ENCODE results near the gene AGBL4.

Gene AGBL4

DNA sequence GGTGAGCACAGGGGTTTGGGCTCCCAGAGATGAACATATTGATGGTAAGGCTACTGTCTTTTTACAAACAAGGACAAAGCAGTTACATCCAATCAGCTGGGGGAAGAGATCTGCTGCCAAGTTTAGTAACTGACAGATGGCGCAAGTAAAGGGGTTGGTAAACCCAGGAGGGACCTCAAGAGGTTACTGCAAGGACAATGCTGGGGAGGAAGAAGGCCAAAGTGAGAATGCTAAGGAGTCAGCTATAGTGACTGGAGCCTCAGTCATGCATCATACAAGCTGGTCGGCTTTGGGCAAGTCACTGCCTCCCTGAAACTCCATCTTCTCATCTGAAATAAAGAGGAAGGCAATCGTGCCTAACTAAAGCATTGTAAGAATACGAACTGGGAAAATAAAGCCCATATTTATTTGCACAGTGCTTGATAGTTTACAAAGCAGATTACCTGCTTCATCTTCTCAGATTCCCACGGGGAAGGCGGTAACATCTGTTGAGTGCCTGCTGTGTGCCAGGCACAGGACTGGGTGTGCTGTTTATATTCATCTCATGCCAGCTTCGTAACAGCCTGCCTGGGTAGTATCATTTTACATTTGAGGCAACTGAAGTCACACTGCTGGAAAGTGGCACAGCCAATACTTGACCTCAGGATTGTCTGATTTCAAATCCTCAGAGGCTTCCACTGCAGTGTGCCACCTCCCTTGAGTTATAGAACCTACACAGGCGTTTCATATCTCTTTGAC, 1361.9 kb downstream of the AGBL4 start:
- Histone ChIP-seq H3K4me3 (ENCODE audit: low read depth, low read length, poor library complexity, severe bottlenecking) (no peak overlapping the region), H3K9ac (ENCODE audit: low read length) (no peak overlapping the region), H3K9me2 (ENCODE audit: low read depth, low read length) (no peaks in the 10 kb centered on the region), H3K79me2 (ENCODE audit: insufficient read depth, low read length) (no peaks in the 10 kb centered on the region), H3F3A (ENCODE audit: insufficient read depth, low read length) (no peaks in the 10 kb centered on the region), H3K9me3 (ENCODE audit: low read length) (no peaks in the 10 kb centered on the region), H2AFZ (ENCODE audit: low read length) (no peak overlapping the region), H4K20me1 (ENCODE audit: insufficient read depth, low read length) (no peaks in the 10 kb centered on the region), H3K4me2 (ENCODE audit: low read length) (no peak overlapping the region), H3K27me3 (ENCODE audit: insufficient read depth, low read length) (no peaks in the 10 kb centered on the region), H3K4me1 (ENCODE audit: insufficient read depth, low read length, severe bottlenecking) (no peaks in the 10 kb centered on the region), H3K36me3 (ENCODE audit: insufficient read depth, low read length) (no peaks in the 10 kb centered on the region), H3K27ac (ENCODE audit: low read depth, low read length, poor library complexity, severe bottlenecking) (no peak overlapping the region)
- TF ChIP-seq EZH2 (IDR thresholded peaks at IDR 0.05; ENCODE audit: borderline replicate concordance, low read length): no peak
- TF ChIP-seq, protein P1, sequence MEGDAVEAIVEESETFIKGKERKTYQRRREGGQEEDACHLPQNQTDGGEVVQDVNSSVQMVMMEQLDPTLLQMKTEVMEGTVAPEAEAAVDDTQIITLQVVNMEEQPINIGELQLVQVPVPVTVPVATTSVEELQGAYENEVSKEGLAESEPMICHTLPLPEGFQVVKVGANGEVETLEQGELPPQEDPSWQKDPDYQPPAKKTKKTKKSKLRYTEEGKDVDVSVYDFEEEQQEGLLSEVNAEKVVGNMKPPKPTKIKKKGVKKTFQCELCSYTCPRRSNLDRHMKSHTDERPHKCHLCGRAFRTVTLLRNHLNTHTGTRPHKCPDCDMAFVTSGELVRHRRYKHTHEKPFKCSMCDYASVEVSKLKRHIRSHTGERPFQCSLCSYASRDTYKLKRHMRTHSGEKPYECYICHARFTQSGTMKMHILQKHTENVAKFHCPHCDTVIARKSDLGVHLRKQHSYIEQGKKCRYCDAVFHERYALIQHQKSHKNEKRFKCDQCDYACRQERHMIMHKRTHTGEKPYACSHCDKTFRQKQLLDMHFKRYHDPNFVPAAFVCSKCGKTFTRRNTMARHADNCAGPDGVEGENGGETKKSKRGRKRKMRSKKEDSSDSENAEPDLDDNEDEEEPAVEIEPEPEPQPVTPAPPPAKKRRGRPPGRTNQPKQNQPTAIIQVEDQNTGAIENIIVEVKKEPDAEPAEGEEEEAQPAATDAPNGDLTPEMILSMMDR (IDR thresholded peaks at IDR 0.05; ENCODE audit: low read length): no peak

DNA sequence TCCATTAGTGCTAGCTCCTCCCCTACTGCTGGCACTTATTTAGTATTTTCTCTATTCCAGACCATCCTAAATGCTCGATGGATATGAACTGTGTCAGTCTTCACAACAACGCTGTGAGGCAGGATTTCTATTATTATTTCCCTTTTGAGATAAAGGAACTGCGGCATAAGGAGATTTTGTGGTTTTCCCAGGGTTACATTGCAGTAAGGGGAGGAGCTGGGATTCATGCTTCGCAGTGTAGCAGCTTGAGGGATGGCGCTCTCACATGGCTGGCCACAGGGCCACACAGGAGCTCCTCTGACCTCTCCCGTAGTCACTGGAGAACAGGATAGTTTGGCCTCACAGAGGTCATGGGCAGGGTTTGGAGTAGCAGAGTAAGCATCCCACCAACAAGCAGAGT, 1364.0 kb downstream of the AGBL4 start:
- no peaks in the 10 kb centered on the region for H3K4me1 ChIP-seq (ENCODE audit: insufficient read depth, low read length, severe bottlenecking)
- H3K4me2 ChIP-seq (ENCODE audit: low read length): no peak overlapping the region

DNA sequence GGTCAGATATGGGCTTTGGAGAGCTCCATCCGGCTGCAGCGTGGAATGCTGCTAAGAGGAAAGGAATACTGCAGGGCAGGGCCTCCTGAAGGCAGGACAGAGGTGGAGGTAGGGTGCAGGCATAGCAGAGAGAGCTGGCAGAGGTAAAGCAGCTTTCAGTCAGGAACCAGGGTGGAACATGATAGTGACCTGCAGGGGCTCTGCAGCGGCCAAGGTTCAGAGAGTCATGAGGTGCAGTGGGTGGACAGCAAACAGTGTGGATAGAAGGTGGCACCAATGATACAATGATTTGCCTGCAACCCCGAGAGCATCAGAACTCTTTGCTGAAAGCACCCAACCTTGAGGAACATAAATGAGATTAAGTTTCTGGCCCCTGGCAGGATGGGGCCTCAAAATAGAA, 1366.3 kb downstream of the AGBL4 start:
- H3K36me3 ChIP-seq (ENCODE audit: insufficient read depth, low read length): no peaks in the 10 kb centered on the region
- no peak overlapping the region for H3K4me3 ChIP-seq (ENCODE audit: low read depth, low read length, poor library complexity, severe bottlenecking)
- no peaks in the 10 kb centered on the region for H3F3A ChIP-seq (ENCODE audit: insufficient read depth, low read length)
- H2AFZ ChIP-seq (ENCODE audit: low read length): no peak overlapping the region
- no peak overlapping the region for H3K4me2 ChIP-seq (ENCODE audit: low read length)
- TF ChIP-seq EZH2 (IDR thresholded peaks at IDR 0.05; ENCODE audit: borderline replicate concordance, low read length): no peak
- TF ChIP-seq, protein P1 (IDR thresholded peaks at IDR 0.05; ENCODE audit: low read length): no peak
- H3K4me1 ChIP-seq (ENCODE audit: insufficient read depth, low read length, severe bottlenecking): no peaks in the 10 kb centered on the region
- H3K9me2 ChIP-seq (ENCODE audit: low read depth, low read length): no peaks in the 10 kb centered on the region
- no peak overlapping the region for H3K9ac ChIP-seq (ENCODE audit: low read length)
- no peaks in the 10 kb centered on the region for H4K20me1 ChIP-seq (ENCODE audit: insufficient read depth, low read length)
- H3K27me3 ChIP-seq (ENCODE audit: insufficient read depth, low read length): no peaks in the 10 kb centered on the region
- no peaks in the 10 kb centered on the region for H3K9me3 ChIP-seq (ENCODE audit: low read length)
- H3K27ac ChIP-seq (ENCODE audit: low read depth, low read length, poor library complexity, severe bottlenecking): no peak overlapping the region
- no peaks in the 10 kb centered on the region for H3K79me2 ChIP-seq (ENCODE audit: insufficient read depth, low read length)

More for the DNA sequence above, 1364.0 kb downstream of the AGBL4 start:
- Histone ChIP-seq H2AFZ (ENCODE audit: low read length) (no peak overlapping the region), H3K79me2 (ENCODE audit: insufficient read depth, low read length) (no peaks in the 10 kb centered on the region), H3F3A (ENCODE audit: insufficient read depth, low read length) (no peaks in the 10 kb centered on the region), H3K36me3 (ENCODE audit: insufficient read depth, low read length) (no peaks in the 10 kb centered on the region), H3K9ac (ENCODE audit: low read length) (no peak overlapping the region), H3K27me3 (ENCODE audit: insufficient read depth, low read length) (no peaks in the 10 kb centered on the region), H4K20me1 (ENCODE audit: insufficient read depth, low read length) (no peaks in the 10 kb centered on the region), H3K9me3 (ENCODE audit: low read length) (no peaks in the 10 kb centered on the region), H3K9me2 (ENCODE audit: low read depth, low read length) (no peaks in the 10 kb centered on the region), H3K27ac (ENCODE audit: low read depth, low read length, poor library complexity, severe bottlenecking) (no peak overlapping the region), H3K4me3 (ENCODE audit: low read depth, low read length, poor library complexity, severe bottlenecking) (no peak overlapping the region)
- TF ChIP-seq, protein P1 (IDR thresholded peaks at IDR 0.05; ENCODE audit: low read length): no peak
- no peak for TF ChIP-seq EZH2 (IDR thresholded peaks at IDR 0.05; ENCODE audit: borderline replicate concordance, low read length)

Data from OCI-LY1 (cell line).